Endometrial microvascular endothelial cells (primary cell): ENCODE data around the gene ZNF518A. TPM values are rescaled to one million over a fixed set of nuclear protein-coding genes. Genes with fewer than 3 reads are reported as not detected.

Experiments
- total RNA-seq: library from RNA; depleted of rRNA; stranded (reverse); fragments of >200 nt; gene quantifications from one replicate; pipeline ENCODE4 v1.2.3, GENCODE V29; 2015; ENCODE audit errors: inconsistent ontology term

ZNF518A gene
- total RNA-seq, 1 donor from 2014 or later, result 5.0 TPM

Other genes with a start within 250 kb of the ZNF518A start
- 2.0 TPM for gene CC2D2B, start 222.3 kb upstream of the ZNF518A start, total RNA-seq
- gene CCNJ, start 86.7 kb upstream of the ZNF518A start, total RNA-seq, result 8.8 TPM
- not detected for gene BLNK, start 141.3 kb downstream of the ZNF518A start, total RNA-seq
- not detected for gene DNTT, start 174.1 kb downstream of the ZNF518A start, total RNA-seq
- gene OPALIN, start 228.7 kb downstream of the ZNF518A start, total RNA-seq, result not detected